K562 (cell line): ENCODE data around the gene ZNF350. TPM values are rescaled to one million over a fixed set of nuclear protein-coding genes. Genes with fewer than 3 reads are reported as not detected.

Experiments
- CBX5 ChIP-seq: IDR thresholded peaks from 2 replicates; pipeline ENCODE4 v1.6.1; 2014; ENCODE audit warnings: low read depth, borderline replicate concordance
- CHAMP1 ChIP-seq: fragments of 450-650 bp; IDR thresholded peaks from 2 replicates; pipeline ENCODE4 v1.6.1; 2016; ENCODE audit warnings: mild to moderate bottlenecking
- CHCHD3 ChIP-seq: fragments of 250-450 bp; sonication (Bioruptor Pico); IDR thresholded peaks from 2 replicates; pipeline ENCODE4 v2.1.2; 2022; ENCODE audit warnings: mild to moderate bottlenecking
- CTCF ChIP-seq, 3 experiments: IDR thresholded peaks in 2 of 3; conservative IDR thresholded peaks in 1 of 3; 2 replicates each; pipeline ENCODE4 v1.5.1; 2011 to 2012; ENCODE audit warnings: low read length in 3 of 3, mild to moderate bottlenecking in 3 of 3, control low read depth in 2 of 3, improper control_type of control experiment in 1 of 3, inconsistent platforms in 1 of 3, low read depth in 1 of 3, mixed read lengths in 1 of 3, moderate library complexity in 1 of 3; ENCODE audit not compliant: insufficient read depth in 2 of 3
- SMARCE1 ChIP-seq: fragments of 450-650 bp; IDR thresholded peaks from 2 replicates; pipeline ENCODE4 v1.7.1; 2016; ENCODE audit warnings: mild to moderate bottlenecking
- ZBTB40 ChIP-seq, 2 experiments: fragments of 450-650 bp in 1 of 2; sonication (generic) in 1 of 2; formaldehyde crosslinking in 1 of 2; IDR thresholded peaks; 2 replicates each; pipeline versions ENCODE4 v1.7.1 to v1.9.0; 2016 to 2022; ENCODE audit warnings: inconsistent platforms in 1 of 2, mild to moderate bottlenecking in 1 of 2, missing genetic modification reagents in 1 of 2
- ZBTB8A ChIP-seq: fragments of 450-650 bp; IDR thresholded peaks from 2 replicates; pipeline ENCODE4 v1.6.1; 2018; ENCODE audit warnings: mild to moderate bottlenecking, moderate library complexity; ENCODE audit not compliant: partially characterized antibody
- ZNF143 ChIP-seq: sonication (generic); formaldehyde crosslinking; IDR thresholded peaks from 2 replicates; pipeline ENCODE4 v1.9.0; 2022; ENCODE audit warnings: mild to moderate bottlenecking, missing genetic modification reagents
- ZNF511 ChIP-seq: sonication (generic); formaldehyde crosslinking; IDR thresholded peaks from 2 replicates; pipeline ENCODE4 v1.8.0; 2022; ENCODE audit warnings: mild to moderate bottlenecking, missing genetic modification reagents
- ZNF76 ChIP-seq: fragments of 250-450 bp; sonication (Bioruptor Pico); IDR thresholded peaks from 2 replicates; pipeline ENCODE4 v1.4.0; 2020; ENCODE audit warnings: mild to moderate bottlenecking, moderate library complexity, borderline replicate concordance
- ZNF785 ChIP-seq: fragments of 250-450 bp; sonication (Bioruptor Pico); IDR thresholded peaks from 2 replicates; pipeline ENCODE4 v1.4.0; 2020; ENCODE audit warnings: mild to moderate bottlenecking
- polyA plus RNA-seq, 8 experiments: library from polyadenylated mRNA; depleted of rRNA in 4 of 8; stranded (reverse) in 5 of 8; unstranded in 3 of 8; fragments of >200 nt; fragmentation: Nextera tagmentation in 2 of 8; fragmentation: Illumina TruSeq in 1 of 8; extraction: Ambion mirVana in 2 of 8; extraction: Trizol in 1 of 8; gene quantifications; 2 replicates each; pipeline versions ENCODE4 v1.2.1 to v1.2.3, GENCODE V29; 2011 to 2014; ENCODE audit warnings: inconsistent platforms in 1 of 8, missing spikeins in 1 of 8
- total RNA-seq, 7 experiments: library from RNA; depleted of rRNA in 6 of 7; stranded (reverse); fragments of >200 nt in 6 of 7; fragmentation: Illumina TruSeq in 2 of 7; extraction: Trizol in 2 of 7; gene quantifications; 2 replicates each; pipeline versions ENCODE4 v1.2.1 to v1.2.3, GENCODE V29; 2011 to 2021; ENCODE audit warnings: low replicate concordance in 1 of 7

ZNF350 gene
- total and polyA plus RNA-seq, 9 of the 15 experiments (the other 6 are each of a cell fraction or from before 2014, with no cell fraction given) = 1.7 to 4.8 (median 2.9) TPM

GRCh38 chr19:51986309-51987291, at the start of gene ZNF350 (continued):
- peak; percentile 31; the same call in 1 of the 2 replicates for TF ChIP-seq ZBTB40 (IDR thresholded peaks at IDR 0.05)
- TF ChIP-seq ZBTB40 (CRISPR knock-in tag; IDR thresholded peaks at IDR 0.05) = no peak
- no peak for TF ChIP-seq SMARCE1
- peak; percentile 69; the same call in 1 of the 2 replicates for TF ChIP-seq ZNF511 (CRISPR knock-in tag)
- no peak for TF ChIP-seq CBX5
- TF ChIP-seq ZNF76 (CRISPR knock-in tag) = no peak
- TF ChIP-seq ZNF143 (CRISPR knock-in tag) = peak; percentile 76
- TF ChIP-seq CHCHD3 (CRISPR knock-in tag) = no peak
- peak; percentile 71; the same call in 1 of the 2 replicates for TF ChIP-seq CHAMP1
- no peak for TF ChIP-seq CTCF (IDR thresholded peaks at IDR 0.05 in 2 of 3, conservative IDR thresholded peaks at IDR 0.05 in 1 of 3; ENCODE audit: insufficient read depth in 2 of 3, low read depth in 1 of 3, low read length in 3 of 3)
- TF ChIP-seq ZBTB8A = no peak
- TF ChIP-seq ZNF785 (CRISPR knock-in tag) = no peak
